HCT116 (cell line): Measurements from ENCODE around the gene LRSAM1. TPM values are rescaled to one million over a fixed set of nuclear protein-coding genes. Genes with fewer than 3 reads are reported as not detected.

Source experiments
- ATAC-seq: fragments of 200-7000 bp; cut with Tn5 transposase; 2 replicates; pipeline ENCODE4 v1.9.1; 2020; ENCODE audit warnings: mild to moderate bottlenecking, moderate library complexity
- BruUV-seq: library from RNA; stranded (reverse); fragments of 400-500 nt; replicated peaks from 2 replicates; lab custom pipeline; 2021; lab: Mats Ljungman, UMichigan
- CTCF ChIA-PET: fragments of 300-600 bp; sonication (Branson Sonifier 250); formaldehyde crosslinking; loops from one replicate; lab custom pipeline; 2021; ENCODE audit warnings: antibody characterized with exemption; lab: Charles Lee
- POLR2A ChIA-PET: fragments of 300-600, 350-600 bp; sonication (Branson Sonifier 250); formaldehyde crosslinking; loops from one replicate; lab custom pipeline; 2021; ENCODE audit warnings: antibody characterized with exemption; lab: Charles Lee
- RAD21 ChIA-PET, 2 experiments: fragments of 300-600 bp; sonication (Branson Sonifier 250); formaldehyde crosslinking; loops; one replicate each; lab custom pipeline; 2023; ENCODE audit warnings: low total read pairs in 2 of 2; ENCODE audit not compliant: uncharacterized antibody in 2 of 2, unreplicated experiment in 2 of 2, low non-redundant PET in 1 of 2; lab: Charles Lee
- DNase-seq: peaks from one replicate; pipeline ENCODE4 v3.0.0-alpha.2; 2010; ENCODE audit warnings: low read depth, low spot score
- H2AFZ ChIP-seq: fragments of 200-600 bp; shearing (Covaris generic), sonication (generic); 2 replicates; pipeline ENCODE4 v1.6.1; 2017; ENCODE audit warnings: low read depth, mixed run types, mixed read lengths, antibody characterized with exemption, low read length; ENCODE audit not compliant: poor library complexity, severe bottlenecking
- H3K27ac ChIP-seq: 2 replicates; pipeline ENCODE4 v1.5.1; 2012; ENCODE audit warnings: low read depth, low read length
- H3K27me3 ChIP-seq: fragments of 200-600 bp; sonication (generic); 2 replicates; pipeline ENCODE4 v1.6.1; 2016; ENCODE audit warnings: mixed run types, low read length, mixed read lengths; ENCODE audit not compliant: insufficient read depth
- H3K36me3 ChIP-seq, 2 experiments: fragments of 200-500 bp in 1 of 2; fragments of 200-600 bp in 1 of 2; sonication (Bioruptor generic) in 1 of 2; sonication (generic) in 1 of 2; 2 replicates each; pipeline versions ENCODE4 v1.5.1 to v1.6.1; 2014 to 2016; ENCODE audit warnings: low read length in 2 of 2, inconsistent platforms in 1 of 2, mixed read lengths in 1 of 2, mixed run types in 1 of 2; ENCODE audit not compliant: insufficient read depth in 2 of 2, control insufficient read depth in 1 of 2
- H3K4me1 ChIP-seq, 2 experiments: fragments of 200-600 bp in 1 of 2; sonication (generic) in 1 of 2; 2 replicates each; pipeline versions ENCODE4 v1.5.1 to v1.6.1; 2012 to 2017; ENCODE audit warnings: low read length in 2 of 2, inconsistent platforms in 1 of 2, mild to moderate bottlenecking in 1 of 2, mixed read lengths in 1 of 2, mixed run types in 1 of 2, moderate library complexity in 1 of 2; ENCODE audit not compliant: insufficient read depth in 2 of 2, control insufficient read depth in 1 of 2
- H3K4me2 ChIP-seq: fragments of 200-600 bp; sonication (generic); 2 replicates; pipeline ENCODE4 v1.6.1; 2017; ENCODE audit warnings: mixed run types, low read length, mixed read lengths
- H3K4me3 ChIP-seq, 2 experiments: fragments of 200-600 bp in 1 of 2; sonication (generic) in 1 of 2; replicated peaks in 1 of 2; 2 replicates each; pipeline ENCODE4 v1.5.1; 2011 to 2016; ENCODE audit warnings: low read length in 2 of 2, control low read depth in 1 of 2, low read depth in 1 of 2, mild to moderate bottlenecking in 1 of 2, mixed read lengths in 1 of 2, mixed run types in 1 of 2
- H3K79me2 ChIP-seq: fragments of 200-600 bp; sonication (generic); 2 replicates; pipeline ENCODE4 v1.6.1; 2017; ENCODE audit warnings: mild to moderate bottlenecking, mixed run types, low read length, moderate library complexity, mixed read lengths; ENCODE audit not compliant: insufficient read depth
- H3K9ac ChIP-seq: fragments of 200-600 bp; sonication (generic); 2 replicates; pipeline ENCODE4 v1.6.1; 2016; ENCODE audit warnings: low read length, mixed read lengths
- H3K9me2 ChIP-seq: fragments of 200-600 bp; sonication (generic), shearing (Covaris generic); 2 replicates; pipeline ENCODE4 v1.6.1; 2017; ENCODE audit warnings: mixed run types, mild to moderate bottlenecking, moderate library complexity; ENCODE audit not compliant: insufficient read depth
- H3K9me3 ChIP-seq, 2 experiments: fragments of 200-500 bp in 1 of 2; fragments of 200-600 bp in 1 of 2; sonication (Bioruptor generic) in 1 of 2; sonication (generic) in 1 of 2; 2 replicates each; pipeline ENCODE4 v1.6.1; 2014 to 2017; ENCODE audit warnings: low read length in 2 of 2, mixed read lengths in 2 of 2, inconsistent platforms in 1 of 2, low read depth in 1 of 2, mild to moderate bottlenecking in 1 of 2, mixed run types in 1 of 2, moderate library complexity in 1 of 2; ENCODE audit not compliant: control insufficient read depth in 1 of 2, insufficient read depth in 1 of 2
- H4K20me1 ChIP-seq: fragments of 200-600 bp; sonication (generic), shearing (Covaris generic); 2 replicates; pipeline ENCODE4 v1.6.1; 2017; ENCODE audit warnings: mixed run types, mild to moderate bottlenecking, moderate library complexity; ENCODE audit not compliant: insufficient read depth
- CBX3 ChIP-seq: IDR thresholded peaks from 2 replicates; pipeline ENCODE4 v1.6.1; 2012; ENCODE audit warnings: low read depth
- CEBPB ChIP-seq: IDR thresholded peaks from 2 replicates; pipeline ENCODE4 v1.6.1; 2012; ENCODE audit warnings: low read depth
- EGR1 ChIP-seq: IDR thresholded peaks from 2 replicates; pipeline ENCODE4 v1.6.1; 2012; ENCODE audit warnings: low read depth
- EZH2phosphoT487 ChIP-seq: fragments of 200-600 bp; IDR thresholded peaks from 2 replicates; pipeline ENCODE4 v1.6.1; 2018; ENCODE audit warnings: antibody characterized with exemption, borderline replicate concordance
- POLR2A ChIP-seq: IDR thresholded peaks from 2 replicates; pipeline ENCODE4 v1.7.0; 2011; ENCODE audit warnings: borderline replicate concordance; ENCODE audit not compliant: insufficient read depth, insufficient read length; ENCODE audit errors: extremely low read depth
- RAD21 ChIP-seq: IDR thresholded peaks from 2 replicates; pipeline ENCODE4 v1.6.1; 2012; ENCODE audit warnings: low read depth, mild to moderate bottlenecking
- TCF7L2 ChIP-seq: IDR thresholded peaks from 2 replicates; pipeline ENCODE4 v1.7.0; 2011; ENCODE audit warnings: borderline replicate concordance, inconsistent platforms; ENCODE audit not compliant: insufficient read depth, insufficient read length; ENCODE audit errors: extremely low read depth
- ZNF274 ChIP-seq: fragments of 200-500 bp; sonication (Bioruptor generic); IDR thresholded peaks from 2 replicates; pipeline ENCODE4 v1.6.1; 2014; ENCODE audit warnings: mild to moderate bottlenecking, low read depth, low read length, inconsistent platforms
- intact Hi-C: fragments of 100-400 bp; cut with micrococcal nuclease; formaldehyde crosslinking; loops from 2 replicates; pipeline ENCODE4 v1.10.0; 2022
- total RNA-seq: library from RNA; stranded (reverse); gene quantifications from one replicate; pipeline ENCODE4 v1.2.1, GENCODE V29; 2021; ENCODE audit not compliant: unreplicated experiment
- TF ChIP-seq, protein P1 (sequence below), 3 experiments: fragments of 200-600 bp in 1 of 3; sonication (generic) in 1 of 3; IDR thresholded peaks in 2 of 3; conservative IDR thresholded peaks in 1 of 3; 2 replicates each; pipeline ENCODE4 v1.5.1; 2012 to 2017; ENCODE audit warnings: low read depth in 2 of 3, low read length in 2 of 3, antibody characterized with exemption in 1 of 3, borderline replicate concordance in 1 of 3, control low read depth in 1 of 3, mild to moderate bottlenecking in 1 of 3, mixed read lengths in 1 of 3, mixed run types in 1 of 3, moderate library complexity in 1 of 3; ENCODE audit not compliant: insufficient read depth in 1 of 3
- TF ChIP-seq, protein P2 (sequence below): IDR thresholded peaks from 2 replicates; pipeline ENCODE4 v1.6.1; 2012; ENCODE audit warnings: low read depth

Gene LRSAM1
- total RNA-seq, 1 experiment from 2014 or later: 25.9 TPM

DNA sequence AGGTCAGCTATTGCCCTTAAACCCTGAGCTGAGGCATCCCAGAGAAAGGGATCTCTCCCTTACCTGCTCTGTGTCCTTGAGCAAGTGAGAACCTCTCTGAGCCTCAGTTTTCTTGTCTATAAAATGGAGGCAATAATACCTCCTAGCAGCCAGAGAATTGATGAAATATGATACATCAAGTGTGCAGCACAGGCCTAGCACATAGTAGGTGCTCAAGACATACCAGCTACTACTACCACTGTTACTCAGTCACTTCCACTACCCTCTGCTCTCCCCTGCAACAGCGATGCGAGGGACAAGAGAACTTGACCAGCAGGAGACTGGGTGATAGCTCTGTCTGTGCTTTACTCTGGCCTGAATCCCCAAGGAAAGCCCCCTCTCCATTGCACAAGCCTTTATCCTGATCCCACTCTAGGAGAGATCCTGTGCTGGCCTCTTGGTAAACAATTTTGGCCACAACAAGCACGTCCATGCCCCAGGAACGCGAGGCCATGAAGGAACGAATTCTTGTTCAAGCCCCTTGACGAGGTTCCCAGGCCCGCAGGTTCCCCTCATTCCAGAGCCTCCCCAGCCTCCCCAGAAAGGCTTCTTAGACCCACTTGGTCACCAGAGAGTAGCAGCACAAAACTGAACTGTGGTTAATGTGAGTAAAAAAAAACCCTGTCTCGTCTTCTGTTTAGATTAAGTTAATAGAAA, 39.4 kb downstream of the LRSAM1 start:
- CTCF ChIA-PET: no interaction called here
- DNase-seq (no peak), ATAC-seq (no peak)
- Histone ChIP-seq H3K27me3 (no peaks in the 10 kb centered on the region), H3K79me2 (no peaks in the 10 kb centered on the region), H3K9ac (no peak overlapping the region), H2AFZ (no peak overlapping the region), H3K9me3 (no peaks in the 10 kb centered on the region), H3K27ac (no peak overlapping the region), H4K20me1 (no peaks in the 10 kb centered on the region), H3K4me3 (no peak overlapping the region), H3K4me1 (no peaks in the 10 kb centered on the region), H3K36me3 (peaks cover 0 to 3% of the 10 kb centered on the region in 2 experiments; a peak in 3 of 4 replicates), H3K9me2 (no peaks in the 10 kb centered on the region), H3K4me2 (no peak overlapping the region)
- RAD21 ChIA-PET: no interaction called here
- intact Hi-C loops: no loop called here
- BruUV-seq: no TSS peak
- POLR2A ChIA-PET: no interaction called here
- TF ChIP-seq CBX3 (no peak), TCF7L2 (no peak), CEBPB (no peak), ZNF274 (no peak), RAD21 (no peak), POLR2A (no peak), EZH2phosphoT487 (no peak), EGR1 (no peak)
- TF ChIP-seq, protein P1, sequence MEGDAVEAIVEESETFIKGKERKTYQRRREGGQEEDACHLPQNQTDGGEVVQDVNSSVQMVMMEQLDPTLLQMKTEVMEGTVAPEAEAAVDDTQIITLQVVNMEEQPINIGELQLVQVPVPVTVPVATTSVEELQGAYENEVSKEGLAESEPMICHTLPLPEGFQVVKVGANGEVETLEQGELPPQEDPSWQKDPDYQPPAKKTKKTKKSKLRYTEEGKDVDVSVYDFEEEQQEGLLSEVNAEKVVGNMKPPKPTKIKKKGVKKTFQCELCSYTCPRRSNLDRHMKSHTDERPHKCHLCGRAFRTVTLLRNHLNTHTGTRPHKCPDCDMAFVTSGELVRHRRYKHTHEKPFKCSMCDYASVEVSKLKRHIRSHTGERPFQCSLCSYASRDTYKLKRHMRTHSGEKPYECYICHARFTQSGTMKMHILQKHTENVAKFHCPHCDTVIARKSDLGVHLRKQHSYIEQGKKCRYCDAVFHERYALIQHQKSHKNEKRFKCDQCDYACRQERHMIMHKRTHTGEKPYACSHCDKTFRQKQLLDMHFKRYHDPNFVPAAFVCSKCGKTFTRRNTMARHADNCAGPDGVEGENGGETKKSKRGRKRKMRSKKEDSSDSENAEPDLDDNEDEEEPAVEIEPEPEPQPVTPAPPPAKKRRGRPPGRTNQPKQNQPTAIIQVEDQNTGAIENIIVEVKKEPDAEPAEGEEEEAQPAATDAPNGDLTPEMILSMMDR (IDR thresholded peaks at IDR 0.05 in 2 of 3, conservative IDR thresholded peaks at IDR 0.05 in 1 of 3; ENCODE audit: borderline replicate concordance in 1 of 3, insufficient read depth in 1 of 3, low read depth in 2 of 3, low read length in 2 of 3): no peak
- TF ChIP-seq, protein P2, sequence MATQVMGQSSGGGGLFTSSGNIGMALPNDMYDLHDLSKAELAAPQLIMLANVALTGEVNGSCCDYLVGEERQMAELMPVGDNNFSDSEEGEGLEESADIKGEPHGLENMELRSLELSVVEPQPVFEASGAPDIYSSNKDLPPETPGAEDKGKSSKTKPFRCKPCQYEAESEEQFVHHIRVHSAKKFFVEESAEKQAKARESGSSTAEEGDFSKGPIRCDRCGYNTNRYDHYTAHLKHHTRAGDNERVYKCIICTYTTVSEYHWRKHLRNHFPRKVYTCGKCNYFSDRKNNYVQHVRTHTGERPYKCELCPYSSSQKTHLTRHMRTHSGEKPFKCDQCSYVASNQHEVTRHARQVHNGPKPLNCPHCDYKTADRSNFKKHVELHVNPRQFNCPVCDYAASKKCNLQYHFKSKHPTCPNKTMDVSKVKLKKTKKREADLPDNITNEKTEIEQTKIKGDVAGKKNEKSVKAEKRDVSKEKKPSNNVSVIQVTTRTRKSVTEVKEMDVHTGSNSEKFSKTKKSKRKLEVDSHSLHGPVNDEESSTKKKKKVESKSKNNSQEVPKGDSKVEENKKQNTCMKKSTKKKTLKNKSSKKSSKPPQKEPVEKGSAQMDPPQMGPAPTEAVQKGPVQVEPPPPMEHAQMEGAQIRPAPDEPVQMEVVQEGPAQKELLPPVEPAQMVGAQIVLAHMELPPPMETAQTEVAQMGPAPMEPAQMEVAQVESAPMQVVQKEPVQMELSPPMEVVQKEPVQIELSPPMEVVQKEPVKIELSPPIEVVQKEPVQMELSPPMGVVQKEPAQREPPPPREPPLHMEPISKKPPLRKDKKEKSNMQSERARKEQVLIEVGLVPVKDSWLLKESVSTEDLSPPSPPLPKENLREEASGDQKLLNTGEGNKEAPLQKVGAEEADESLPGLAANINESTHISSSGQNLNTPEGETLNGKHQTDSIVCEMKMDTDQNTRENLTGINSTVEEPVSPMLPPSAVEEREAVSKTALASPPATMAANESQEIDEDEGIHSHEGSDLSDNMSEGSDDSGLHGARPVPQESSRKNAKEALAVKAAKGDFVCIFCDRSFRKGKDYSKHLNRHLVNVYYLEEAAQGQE: no peak
